ENCODE results near the gene SLC22A14. TPM values are rescaled to one million over a fixed set of nuclear protein-coding genes. Genes with fewer than 3 reads are reported as not detected.

Gene SLC22A14
- total and polyA plus RNA-seq, 10 of the 15 experiments (the other 5 are each of a cell fraction or from before 2014, with no cell fraction given), result not detected

DNA sequence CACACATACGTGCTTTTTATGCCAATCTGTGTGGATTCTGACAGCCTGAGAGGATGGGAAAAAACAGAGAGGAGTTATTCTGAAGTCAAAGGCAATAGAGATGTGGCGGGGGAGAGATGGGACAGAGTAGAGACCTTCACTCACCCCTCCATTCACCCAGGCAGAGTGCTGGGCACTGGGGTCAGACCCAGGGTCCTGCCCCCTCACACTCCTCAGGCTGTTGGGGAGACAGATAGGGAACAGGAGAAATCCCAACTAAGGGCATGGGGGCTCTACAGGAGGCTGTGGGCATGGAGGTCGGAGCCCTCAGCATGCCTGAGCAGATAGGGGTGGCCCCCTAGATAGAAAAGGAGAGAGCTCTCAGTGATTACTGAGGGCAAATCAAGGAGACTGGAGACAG is 30.3 kb downstream of the SLC22A14 start:
- TF ChIP-seq SUZ12 (IDR thresholded peaks at IDR 0.05; ENCODE audit: unreplicated experiment) (no peak), CHD1 (IDR thresholded peaks at IDR 0.05; ENCODE audit: low read depth, low read length) (no peak), KAT2A (conservative IDR thresholded peaks at IDR 0.05; ENCODE audit: control insufficient read depth, low read depth, low read length) (no peak), NBN (IDR thresholded peaks at IDR 0.05) (no peak), POU2F2 (IDR thresholded peaks at IDR 0.05; ENCODE audit: borderline replicate concordance, low read depth, low read length) (no peak), HCFC1 (IDR thresholded peaks at IDR 0.05; ENCODE audit: low read length) (no peak)
- ChIA-PET SMC1A (ENCODE audit: uncharacterized antibody, unreplicated experiment) (interaction anchor here (0.6 kb wide), 1 partner anchor 317 kb away, joined by 3 read pairs; no protein-coding TSS in a partner anchor), CTCF (no interaction called here), RAD21 (ENCODE audit: unreplicated experiment) (no interaction called here), POLR2A (no interaction called here)
- Histone ChIP-seq H3K36me3 (ENCODE audit: control insufficient read depth in 2 of 2, insufficient read depth in 2 of 2, low read length in 1 of 2) (no peaks in the 10 kb centered on the region), H3K27me3 (replicated peaks in 1 of 2; ENCODE audit: control insufficient read depth in 2 of 2, insufficient read depth in 2 of 2, low read length in 1 of 2) (peaks cover 0 to 3% of the 10 kb centered on the region in 2 experiments; a peak in 1 of 4 replicates), H2AFZ (ENCODE audit: control insufficient read depth, low read depth, low read length) (no peak overlapping the region), H3K9ac (ENCODE audit: control insufficient read depth, insufficient read depth, low read length) (no peak overlapping the region), H3K79me2 (ENCODE audit: control insufficient read depth, insufficient read depth, low read length) (no peaks in the 10 kb centered on the region), H3K9me3 (replicated peaks; ENCODE audit: control insufficient read depth, insufficient read depth, low read length) (no peaks in the 10 kb centered on the region), H4K20me1 (ENCODE audit: control insufficient read depth, insufficient read depth) (no peaks in the 10 kb centered on the region), H3K4me1 (ENCODE audit: control insufficient read depth, insufficient read depth, low read length) (no peaks in the 10 kb centered on the region), H3K4me2 (ENCODE audit: control insufficient read depth, insufficient read depth) (no peak overlapping the region), H3K27ac (ENCODE audit: control insufficient read depth, insufficient read depth) (no peak overlapping the region), H3K4me3 (no peak overlapping the region)
- 7% methylated on average over 3 of the region's 3 CpGs for WGBS (ENCODE audit: insufficient coverage, insufficient replicate concordance, low lambda C conversion rate, missing lambda C conversion rate)
- no peak for FAIRE-seq
- BruUV-seq (replicated peaks), result no TSS peak
- intact Hi-C loops (cut with micrococcal nuclease; ENCODE audit: unreplicated experiment), result no loop called here
- in situ Hi-C loops (cut with MboI), result no loop called here
- no peak for DNase-seq (ENCODE audit: low read depth, low spot score)
- ATAC-seq, result no peak

DNA sequence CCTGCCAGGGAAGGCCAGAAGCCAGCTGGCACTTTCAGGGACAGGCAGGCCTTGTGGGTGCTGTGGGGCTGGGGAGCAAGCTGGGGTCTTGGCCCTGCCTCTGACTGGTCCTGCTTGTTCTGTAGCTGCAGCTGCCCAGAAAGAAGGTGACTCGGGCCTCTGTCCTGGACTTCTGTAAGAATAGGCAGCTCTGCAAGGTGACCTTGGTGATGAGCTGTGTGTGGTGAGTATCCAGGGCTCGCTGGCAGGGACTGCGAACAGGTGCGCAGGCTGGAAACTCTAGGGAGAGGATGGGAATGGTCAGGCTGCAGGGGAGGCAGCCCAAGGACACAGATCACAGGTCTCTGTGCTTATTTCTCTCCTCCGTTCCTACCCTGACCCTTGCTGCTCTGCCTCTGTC is 31.2 kb downstream of the SLC22A14 start:
- intact Hi-C loops (cut with micrococcal nuclease; ENCODE audit: unreplicated experiment), result no loop called here
- Histone ChIP-seq H3K4me2 (ENCODE audit: control insufficient read depth, insufficient read depth) (no peak overlapping the region), H3K9ac (ENCODE audit: control insufficient read depth, insufficient read depth, low read length) (no peak overlapping the region), H3K79me2 (ENCODE audit: control insufficient read depth, insufficient read depth, low read length) (no peaks in the 10 kb centered on the region), H2AFZ (ENCODE audit: control insufficient read depth, low read depth, low read length) (no peak overlapping the region), H3K4me1 (ENCODE audit: control insufficient read depth, insufficient read depth, low read length) (no peaks in the 10 kb centered on the region), H4K20me1 (ENCODE audit: control insufficient read depth, insufficient read depth) (no peaks in the 10 kb centered on the region), H3K27me3 (replicated peaks in 1 of 2; ENCODE audit: control insufficient read depth in 2 of 2, insufficient read depth in 2 of 2, low read length in 1 of 2) (peaks cover 0 to 3% of the 10 kb centered on the region in 2 experiments; a peak in 1 of 4 replicates), H3K4me3 (no peak overlapping the region), H3K36me3 (ENCODE audit: control insufficient read depth in 2 of 2, insufficient read depth in 2 of 2, low read length in 1 of 2) (no peaks in the 10 kb centered on the region), H3K9me3 (replicated peaks; ENCODE audit: control insufficient read depth, insufficient read depth, low read length) (no peaks in the 10 kb centered on the region), H3K27ac (ENCODE audit: control insufficient read depth, insufficient read depth) (no peak overlapping the region)
- POLR2A ChIA-PET, result no interaction called here
- in situ Hi-C loops (cut with MboI), result no loop called here
- WGBS (ENCODE audit: insufficient coverage, insufficient replicate concordance, low lambda C conversion rate, missing lambda C conversion rate), result 63% methylated on average over 5 of the region's 5 CpGs
- CTCF ChIA-PET, result no interaction called here
- ATAC-seq (no peak), DNase-seq (ENCODE audit: low read depth, low spot score) (no peak), FAIRE-seq (no peak)
- SMC1A ChIA-PET (ENCODE audit: uncharacterized antibody, unreplicated experiment), result no interaction called here
- BruUV-seq (replicated peaks), result no TSS peak
- RAD21 ChIA-PET (ENCODE audit: unreplicated experiment), result no interaction called here
- TF ChIP-seq, protein P1, sequence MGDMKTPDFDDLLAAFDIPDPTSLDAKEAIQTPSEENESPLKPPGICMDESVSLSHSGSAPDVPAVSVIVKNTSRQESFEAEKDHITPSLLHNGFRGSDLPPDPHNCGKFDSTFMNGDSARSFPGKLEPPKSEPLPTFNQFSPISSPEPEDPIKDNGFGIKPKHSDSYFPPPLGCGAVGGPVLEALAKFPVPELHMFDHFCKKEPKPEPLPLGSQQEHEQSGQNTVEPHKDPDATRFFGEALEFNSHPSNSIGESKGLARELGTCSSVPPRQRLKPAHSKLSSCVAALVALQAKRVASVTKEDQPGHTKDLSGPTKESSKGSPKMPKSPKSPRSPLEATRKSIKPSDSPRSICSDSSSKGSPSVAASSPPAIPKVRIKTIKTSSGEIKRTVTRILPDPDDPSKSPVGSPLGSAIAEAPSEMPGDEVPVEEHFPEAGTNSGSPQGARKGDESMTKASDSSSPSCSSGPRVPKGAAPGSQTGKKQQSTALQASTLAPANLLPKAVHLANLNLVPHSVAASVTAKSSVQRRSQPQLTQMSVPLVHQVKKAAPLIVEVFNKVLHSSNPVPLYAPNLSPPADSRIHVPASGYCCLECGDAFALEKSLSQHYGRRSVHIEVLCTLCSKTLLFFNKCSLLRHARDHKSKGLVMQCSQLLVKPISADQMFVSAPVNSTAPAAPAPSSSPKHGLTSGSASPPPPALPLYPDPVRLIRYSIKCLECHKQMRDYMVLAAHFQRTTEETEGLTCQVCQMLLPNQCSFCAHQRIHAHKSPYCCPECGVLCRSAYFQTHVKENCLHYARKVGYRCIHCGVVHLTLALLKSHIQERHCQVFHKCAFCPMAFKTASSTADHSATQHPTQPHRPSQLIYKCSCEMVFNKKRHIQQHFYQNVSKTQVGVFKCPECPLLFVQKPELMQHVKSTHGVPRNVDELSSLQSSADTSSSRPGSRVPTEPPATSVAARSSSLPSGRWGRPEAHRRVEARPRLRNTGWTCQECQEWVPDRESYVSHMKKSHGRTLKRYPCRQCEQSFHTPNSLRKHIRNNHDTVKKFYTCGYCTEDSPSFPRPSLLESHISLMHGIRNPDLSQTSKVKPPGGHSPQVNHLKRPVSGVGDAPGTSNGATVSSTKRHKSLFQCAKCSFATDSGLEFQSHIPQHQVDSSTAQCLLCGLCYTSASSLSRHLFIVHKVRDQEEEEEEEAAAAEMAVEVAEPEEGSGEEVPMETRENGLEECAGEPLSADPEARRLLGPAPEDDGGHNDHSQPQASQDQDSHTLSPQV (IDR thresholded peaks at IDR 0.05), result no peak
- TF ChIP-seq, protein P2, sequence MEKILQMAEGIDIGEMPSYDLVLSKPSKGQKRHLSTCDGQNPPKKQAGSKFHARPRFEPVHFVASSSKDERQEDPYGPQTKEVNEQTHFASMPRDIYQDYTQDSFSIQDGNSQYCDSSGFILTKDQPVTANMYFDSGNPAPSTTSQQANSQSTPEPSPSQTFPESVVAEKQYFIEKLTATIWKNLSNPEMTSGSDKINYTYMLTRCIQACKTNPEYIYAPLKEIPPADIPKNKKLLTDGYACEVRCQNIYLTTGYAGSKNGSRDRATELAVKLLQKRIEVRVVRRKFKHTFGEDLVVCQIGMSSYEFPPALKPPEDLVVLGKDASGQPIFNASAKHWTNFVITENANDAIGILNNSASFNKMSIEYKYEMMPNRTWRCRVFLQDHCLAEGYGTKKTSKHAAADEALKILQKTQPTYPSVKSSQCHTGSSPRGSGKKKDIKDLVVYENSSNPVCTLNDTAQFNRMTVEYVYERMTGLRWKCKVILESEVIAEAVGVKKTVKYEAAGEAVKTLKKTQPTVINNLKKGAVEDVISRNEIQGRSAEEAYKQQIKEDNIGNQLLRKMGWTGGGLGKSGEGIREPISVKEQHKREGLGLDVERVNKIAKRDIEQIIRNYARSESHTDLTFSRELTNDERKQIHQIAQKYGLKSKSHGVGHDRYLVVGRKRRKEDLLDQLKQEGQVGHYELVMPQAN (conservative IDR thresholded peaks at IDR 0.05), result no peak
- no peak for TF ChIP-seq MXI1 (IDR thresholded peaks at IDR 0.05; ENCODE audit: low read depth, low read length)
- TF ChIP-seq, protein P3, sequence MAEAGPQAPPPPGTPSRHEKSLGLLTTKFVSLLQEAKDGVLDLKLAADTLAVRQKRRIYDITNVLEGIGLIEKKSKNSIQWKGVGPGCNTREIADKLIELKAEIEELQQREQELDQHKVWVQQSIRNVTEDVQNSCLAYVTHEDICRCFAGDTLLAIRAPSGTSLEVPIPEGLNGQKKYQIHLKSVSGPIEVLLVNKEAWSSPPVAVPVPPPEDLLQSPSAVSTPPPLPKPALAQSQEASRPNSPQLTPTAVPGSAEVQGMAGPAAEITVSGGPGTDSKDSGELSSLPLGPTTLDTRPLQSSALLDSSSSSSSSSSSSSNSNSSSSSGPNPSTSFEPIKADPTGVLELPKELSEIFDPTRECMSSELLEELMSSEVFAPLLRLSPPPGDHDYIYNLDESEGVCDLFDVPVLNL (IDR thresholded peaks at IDR 0.05; ENCODE audit: low read depth, low read length), result no peak
- TF ChIP-seq, protein P4, sequence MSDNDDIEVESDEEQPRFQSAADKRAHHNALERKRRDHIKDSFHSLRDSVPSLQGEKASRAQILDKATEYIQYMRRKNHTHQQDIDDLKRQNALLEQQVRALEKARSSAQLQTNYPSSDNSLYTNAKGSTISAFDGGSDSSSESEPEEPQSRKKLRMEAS (IDR thresholded peaks at IDR 0.05; ENCODE audit: low read depth, low read length), result no peak
